C4-2B (cell line): ENCODE measurements around the gene IKZF2.

Source experiments
- H3K27ac ChIP-seq: fragments of 450-650 bp; 2 replicates; pipeline ENCODE4 v1.5.1; 2017
- ZFX ChIP-seq: fragments of 450-650 bp; IDR thresholded peaks from 2 replicates; pipeline ENCODE4 v1.6.1; 2017
- TF ChIP-seq, protein P1 (sequence below): fragments of 450-650 bp; conservative IDR thresholded peaks from 2 replicates; pipeline ENCODE4 v1.5.1; 2017; ENCODE audit warnings: mild to moderate bottlenecking

Gene IKZF2

DNA sequence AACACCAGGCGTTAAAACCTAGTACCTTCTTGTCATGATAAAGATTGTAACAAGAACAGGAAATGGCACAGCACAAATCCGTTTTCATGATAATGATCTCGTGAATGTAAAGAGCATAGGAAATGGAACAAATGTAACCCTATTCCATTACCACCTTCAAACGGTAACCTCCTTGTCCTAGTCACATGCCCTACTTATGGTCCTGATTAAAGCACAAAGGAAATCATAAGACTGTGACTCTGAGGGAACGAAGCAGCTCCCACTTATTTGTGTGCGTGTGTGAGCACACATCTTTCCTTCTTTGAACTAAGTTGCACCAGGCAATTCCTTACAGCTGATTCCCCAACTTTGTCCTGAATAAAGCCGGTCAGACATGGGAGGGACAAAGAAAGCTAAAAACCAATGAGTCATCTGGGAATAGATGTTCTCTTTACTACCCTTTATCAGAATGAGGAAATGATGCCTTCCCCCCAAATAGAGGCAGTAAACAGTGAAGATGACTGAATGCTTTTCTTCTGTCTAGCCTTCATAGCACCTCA is 192.6 kb downstream of the IKZF2 start:
- TF ChIP-seq, protein P1, sequence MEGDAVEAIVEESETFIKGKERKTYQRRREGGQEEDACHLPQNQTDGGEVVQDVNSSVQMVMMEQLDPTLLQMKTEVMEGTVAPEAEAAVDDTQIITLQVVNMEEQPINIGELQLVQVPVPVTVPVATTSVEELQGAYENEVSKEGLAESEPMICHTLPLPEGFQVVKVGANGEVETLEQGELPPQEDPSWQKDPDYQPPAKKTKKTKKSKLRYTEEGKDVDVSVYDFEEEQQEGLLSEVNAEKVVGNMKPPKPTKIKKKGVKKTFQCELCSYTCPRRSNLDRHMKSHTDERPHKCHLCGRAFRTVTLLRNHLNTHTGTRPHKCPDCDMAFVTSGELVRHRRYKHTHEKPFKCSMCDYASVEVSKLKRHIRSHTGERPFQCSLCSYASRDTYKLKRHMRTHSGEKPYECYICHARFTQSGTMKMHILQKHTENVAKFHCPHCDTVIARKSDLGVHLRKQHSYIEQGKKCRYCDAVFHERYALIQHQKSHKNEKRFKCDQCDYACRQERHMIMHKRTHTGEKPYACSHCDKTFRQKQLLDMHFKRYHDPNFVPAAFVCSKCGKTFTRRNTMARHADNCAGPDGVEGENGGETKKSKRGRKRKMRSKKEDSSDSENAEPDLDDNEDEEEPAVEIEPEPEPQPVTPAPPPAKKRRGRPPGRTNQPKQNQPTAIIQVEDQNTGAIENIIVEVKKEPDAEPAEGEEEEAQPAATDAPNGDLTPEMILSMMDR = no peak
- TF ChIP-seq ZFX = no peak
- no peak overlapping the region for H3K27ac ChIP-seq

DNA sequence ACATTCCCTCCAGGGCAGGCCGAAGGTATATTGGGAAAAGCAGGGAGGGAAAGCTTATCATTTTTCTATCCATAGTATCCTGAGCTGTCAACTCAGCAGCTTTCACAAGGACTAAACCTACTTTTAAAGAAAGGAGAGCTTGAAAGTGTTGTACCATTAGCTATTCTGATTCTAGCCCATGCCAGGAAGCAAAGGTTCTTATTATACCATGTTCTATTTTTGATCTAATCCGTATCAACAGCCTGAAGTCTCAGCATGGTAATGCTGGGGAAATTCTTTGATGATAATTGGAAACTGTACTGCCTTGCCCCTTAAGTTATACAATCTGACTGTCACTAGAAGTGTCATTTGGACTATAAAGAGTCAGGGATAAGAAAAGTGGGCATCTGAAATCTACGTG is 193.3 kb downstream of the IKZF2 start:
- TF ChIP-seq, protein P1 = no peak
- TF ChIP-seq ZFX = no peak
- H3K27ac ChIP-seq = no peak overlapping the region

DNA sequence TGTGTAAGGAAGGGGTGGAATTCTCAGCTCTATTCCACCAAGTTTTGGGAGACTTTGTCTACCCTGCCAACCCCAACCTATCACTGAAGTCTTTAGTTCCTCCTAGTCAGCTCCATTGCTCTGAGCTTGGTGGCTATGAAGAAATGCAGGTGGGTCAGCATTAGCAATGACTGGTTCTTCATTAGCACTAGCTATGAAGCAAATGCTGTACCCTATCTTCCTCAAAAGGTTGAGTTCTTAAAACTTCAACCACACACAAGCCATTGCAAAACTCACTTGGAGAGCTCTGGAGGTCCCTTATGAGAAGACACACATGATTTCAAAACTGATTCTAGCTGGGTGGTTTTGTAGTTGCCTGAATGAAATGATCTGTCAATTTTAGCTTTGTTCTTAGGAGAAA is 193.8 kb downstream of the IKZF2 start:
- no peak overlapping the region for H3K27ac ChIP-seq
- no peak for TF ChIP-seq ZFX
- TF ChIP-seq, protein P1 = no peak

DNA sequence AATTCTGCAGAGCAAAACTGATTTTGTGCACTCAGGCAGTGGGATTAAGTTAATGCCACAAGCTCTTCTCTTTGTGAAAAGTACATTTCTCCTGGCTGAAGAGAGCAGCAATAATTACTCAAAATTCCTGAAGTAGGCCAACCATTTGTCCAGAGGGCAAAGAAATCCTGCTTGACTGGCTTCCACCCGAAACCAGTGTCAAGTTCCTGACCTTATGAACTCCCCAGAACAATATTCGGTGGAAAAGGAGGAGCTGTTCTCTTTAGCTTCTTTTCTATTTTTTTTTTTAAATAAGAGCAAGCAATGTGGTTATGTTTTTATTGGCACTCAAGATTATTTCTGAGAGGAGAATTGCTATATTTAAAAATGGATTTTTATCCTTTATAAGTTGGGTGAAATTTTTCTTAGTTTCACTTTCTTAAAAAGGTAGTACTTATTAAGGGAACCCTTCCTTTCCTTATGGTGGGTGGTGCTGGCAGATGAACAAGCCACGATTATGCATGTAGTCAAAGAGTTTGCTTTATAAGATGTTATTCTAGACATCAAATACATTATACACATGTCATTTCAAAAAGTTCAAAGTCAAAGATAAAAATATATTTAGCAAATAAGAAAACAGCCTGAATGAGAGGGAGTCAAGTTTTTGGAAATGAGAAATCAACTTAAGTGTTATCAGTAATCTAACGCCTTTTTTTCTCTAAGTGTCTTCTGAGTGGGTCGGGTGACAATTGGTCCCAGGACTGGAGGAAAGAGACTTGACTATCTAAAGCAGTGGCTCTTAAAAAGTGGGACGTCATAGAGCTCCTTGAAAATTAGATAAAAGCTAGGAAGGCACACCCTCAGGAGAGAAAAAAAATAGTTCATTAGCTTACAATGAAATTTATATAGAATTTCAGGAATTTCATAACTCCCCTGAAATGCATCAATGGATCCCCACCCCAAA is 194.5 kb downstream of the IKZF2 start:
- no peak overlapping the region for H3K27ac ChIP-seq
- TF ChIP-seq, protein P1 = no peak
- no peak for TF ChIP-seq ZFX

DNA sequence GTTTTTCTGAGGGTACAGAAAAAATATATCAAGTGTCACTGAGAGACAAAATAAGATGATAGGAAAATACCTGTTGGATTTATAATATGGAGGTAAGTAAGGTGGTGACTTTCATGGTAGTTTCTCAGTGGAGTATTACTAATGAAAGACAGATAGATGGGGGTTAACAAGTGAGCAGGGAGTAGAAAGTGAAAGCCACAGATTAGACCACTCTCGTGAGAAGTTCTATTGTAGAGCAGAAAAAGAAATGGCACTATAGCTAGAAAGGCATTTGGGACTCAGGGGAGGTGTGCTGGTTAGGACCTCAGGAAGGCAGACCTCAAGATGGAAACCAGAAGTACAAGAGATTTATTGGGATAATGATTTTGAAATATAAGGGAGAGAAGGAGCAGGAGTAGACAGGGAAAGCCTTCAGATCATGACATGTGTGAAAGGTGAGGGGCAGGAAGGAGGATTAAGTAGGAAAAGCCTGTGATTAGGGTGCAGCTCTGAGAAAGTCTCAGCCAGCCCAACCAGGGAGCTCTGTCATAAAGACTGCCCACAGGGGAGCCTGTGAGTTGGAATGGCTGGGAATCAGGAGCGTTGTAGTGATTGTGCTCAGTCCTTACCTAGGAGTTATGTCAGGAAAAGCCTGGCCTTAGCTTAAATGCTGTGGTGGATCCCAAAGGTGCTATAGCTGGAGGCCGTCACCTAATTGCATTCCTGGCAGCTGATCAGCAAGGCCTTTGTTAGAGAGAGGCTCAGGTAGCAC is 198.1 kb downstream of the IKZF2 start:
- TF ChIP-seq, protein P1 = no peak
- TF ChIP-seq ZFX = no peak
- H3K27ac ChIP-seq = no peak overlapping the region

DNA sequence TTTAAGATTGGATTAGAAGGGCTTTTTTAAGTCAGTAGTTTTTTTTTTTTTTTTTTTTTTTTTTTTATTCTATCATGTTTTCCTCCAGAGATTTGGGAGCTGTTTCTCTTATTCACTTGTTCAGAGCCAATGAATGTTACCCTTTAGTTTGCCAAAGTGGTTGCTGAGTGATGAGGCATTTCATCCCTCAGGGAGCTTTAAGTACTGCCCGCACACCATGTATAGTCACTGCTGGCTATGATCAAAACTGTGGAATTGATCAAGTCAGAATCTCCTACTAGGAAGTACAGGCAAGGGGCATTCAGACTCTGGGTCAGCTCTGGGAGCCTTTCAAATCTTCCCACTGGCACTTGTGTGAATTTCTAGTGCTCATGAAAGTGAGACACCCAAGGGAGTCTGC is 201.6 kb downstream of the IKZF2 start:
- TF ChIP-seq, protein P1 = no peak
- no peak for TF ChIP-seq ZFX

More for the DNA sequence above, 201.6 kb downstream of the IKZF2 start:
- H3K27ac ChIP-seq = no peak overlapping the region
